ENCODE results near the gene IAH1.

IAH1 gene

DNA sequence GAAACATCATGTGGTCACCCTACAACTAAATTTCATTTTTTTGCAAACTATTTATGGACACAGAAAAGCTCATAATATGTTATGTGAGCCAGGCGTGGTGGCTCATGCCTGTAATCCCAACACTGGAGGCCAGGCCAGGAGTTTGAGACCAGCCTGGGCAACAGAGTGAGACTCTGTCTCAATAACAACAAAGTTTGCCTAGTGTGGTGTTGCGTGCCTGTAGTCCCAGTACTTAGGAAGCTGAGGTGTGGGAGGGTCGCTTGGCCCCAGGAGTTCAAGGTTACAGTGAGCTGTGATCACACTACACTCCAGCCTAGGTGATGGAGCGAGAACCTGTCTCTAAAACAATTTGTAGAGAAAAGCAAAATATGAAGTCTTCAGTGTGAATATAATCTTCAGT, 5.8 kb downstream of the IAH1 start:
- no peak overlapping the region for H3K27ac ChIP-seq (ENCODE audit: extremely low read depth, low read depth, low read length)
- H3K36me3 ChIP-seq (ENCODE audit: control insufficient read depth in 2 of 2, insufficient read depth in 1 of 2, low read length in 2 of 2), result peaks cover 26 to 77% of the 10 kb centered on the region in 2 experiments
- no peak overlapping the region for H3K4me3 ChIP-seq (ENCODE audit: low read depth, low read length)
- H3K4me1 ChIP-seq (ENCODE audit: control insufficient read depth, insufficient read depth, low read length), result no peaks in the 10 kb centered on the region
- POLR2A ChIA-PET, result no interaction called here
- CTCF ChIA-PET, result no interaction called here
- TF ChIP-seq, protein P1, sequence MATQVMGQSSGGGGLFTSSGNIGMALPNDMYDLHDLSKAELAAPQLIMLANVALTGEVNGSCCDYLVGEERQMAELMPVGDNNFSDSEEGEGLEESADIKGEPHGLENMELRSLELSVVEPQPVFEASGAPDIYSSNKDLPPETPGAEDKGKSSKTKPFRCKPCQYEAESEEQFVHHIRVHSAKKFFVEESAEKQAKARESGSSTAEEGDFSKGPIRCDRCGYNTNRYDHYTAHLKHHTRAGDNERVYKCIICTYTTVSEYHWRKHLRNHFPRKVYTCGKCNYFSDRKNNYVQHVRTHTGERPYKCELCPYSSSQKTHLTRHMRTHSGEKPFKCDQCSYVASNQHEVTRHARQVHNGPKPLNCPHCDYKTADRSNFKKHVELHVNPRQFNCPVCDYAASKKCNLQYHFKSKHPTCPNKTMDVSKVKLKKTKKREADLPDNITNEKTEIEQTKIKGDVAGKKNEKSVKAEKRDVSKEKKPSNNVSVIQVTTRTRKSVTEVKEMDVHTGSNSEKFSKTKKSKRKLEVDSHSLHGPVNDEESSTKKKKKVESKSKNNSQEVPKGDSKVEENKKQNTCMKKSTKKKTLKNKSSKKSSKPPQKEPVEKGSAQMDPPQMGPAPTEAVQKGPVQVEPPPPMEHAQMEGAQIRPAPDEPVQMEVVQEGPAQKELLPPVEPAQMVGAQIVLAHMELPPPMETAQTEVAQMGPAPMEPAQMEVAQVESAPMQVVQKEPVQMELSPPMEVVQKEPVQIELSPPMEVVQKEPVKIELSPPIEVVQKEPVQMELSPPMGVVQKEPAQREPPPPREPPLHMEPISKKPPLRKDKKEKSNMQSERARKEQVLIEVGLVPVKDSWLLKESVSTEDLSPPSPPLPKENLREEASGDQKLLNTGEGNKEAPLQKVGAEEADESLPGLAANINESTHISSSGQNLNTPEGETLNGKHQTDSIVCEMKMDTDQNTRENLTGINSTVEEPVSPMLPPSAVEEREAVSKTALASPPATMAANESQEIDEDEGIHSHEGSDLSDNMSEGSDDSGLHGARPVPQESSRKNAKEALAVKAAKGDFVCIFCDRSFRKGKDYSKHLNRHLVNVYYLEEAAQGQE (tag by site-specific recombination; IDR thresholded peaks at IDR 0.05), result no peak
- no peak for TF ChIP-seq ZNF555 (tag by site-specific recombination; conservative IDR thresholded peaks at IDR 0.05)
- no peak for TF ChIP-seq ZNF624 (tag by site-specific recombination; IDR thresholded peaks at IDR 0.05)
- TF ChIP-seq SALL2 (tag by site-specific recombination; IDR thresholded peaks at IDR 0.05; ENCODE audit: borderline replicate concordance), result no peak
- TF ChIP-seq ZNF48 (tag by site-specific recombination; IDR thresholded peaks at IDR 0.05), result no peak
- TF ChIP-seq ZNF24 (tag by site-specific recombination; IDR thresholded peaks at IDR 0.05), result no peak
- no peak for TF ChIP-seq SP3 (tag by site-specific recombination; IDR thresholded peaks at IDR 0.05)
- no peak for TF ChIP-seq ZNF549 (tag by site-specific recombination; IDR thresholded peaks at IDR 0.05)
- no peak for TF ChIP-seq ZNF121 (tag by site-specific recombination; IDR thresholded peaks at IDR 0.05)
- no peaks in the 10 kb centered on the region for H3K9me3 ChIP-seq (ENCODE audit: control insufficient read depth, insufficient read depth, low read depth, low read length)

DNA sequence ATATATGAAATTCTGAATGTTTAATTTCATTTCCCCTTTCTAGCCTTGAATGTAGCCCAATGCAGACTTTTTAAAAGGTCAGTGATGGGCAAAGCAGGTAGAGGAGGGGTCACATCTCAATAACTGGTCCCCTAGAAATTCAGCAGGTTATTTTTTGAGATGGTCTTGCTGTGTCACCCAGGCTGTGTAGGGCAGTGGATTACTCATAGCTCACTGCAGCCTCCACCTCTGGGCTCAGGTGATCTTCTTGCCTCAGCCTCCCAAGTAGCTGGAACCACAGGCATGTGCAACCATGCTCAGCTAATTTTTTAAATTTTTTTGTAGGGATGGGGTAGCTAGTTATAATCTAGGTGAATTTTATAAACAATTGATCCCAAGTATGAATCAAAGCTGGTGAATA, 8.8 kb downstream of the IAH1 start:
- no peak overlapping the region for H3K27ac ChIP-seq (ENCODE audit: extremely low read depth, low read depth, low read length)
- no peaks in the 10 kb centered on the region for H3K9me3 ChIP-seq (ENCODE audit: control insufficient read depth, insufficient read depth, low read depth, low read length)
- TF ChIP-seq ZNF175 (tag by site-specific recombination; IDR thresholded peaks at IDR 0.05), result no peak
- TF ChIP-seq ZNF266 (tag by site-specific recombination; IDR thresholded peaks at IDR 0.05; ENCODE audit: low read depth), result no peak
- no peak for TF ChIP-seq RBAK (tag by site-specific recombination; IDR thresholded peaks at IDR 0.05)
- no peak for TF ChIP-seq ZNF510 (tag by site-specific recombination; IDR thresholded peaks at IDR 0.05; ENCODE audit: insufficient replicate concordance)
- TF ChIP-seq, protein P2, sequence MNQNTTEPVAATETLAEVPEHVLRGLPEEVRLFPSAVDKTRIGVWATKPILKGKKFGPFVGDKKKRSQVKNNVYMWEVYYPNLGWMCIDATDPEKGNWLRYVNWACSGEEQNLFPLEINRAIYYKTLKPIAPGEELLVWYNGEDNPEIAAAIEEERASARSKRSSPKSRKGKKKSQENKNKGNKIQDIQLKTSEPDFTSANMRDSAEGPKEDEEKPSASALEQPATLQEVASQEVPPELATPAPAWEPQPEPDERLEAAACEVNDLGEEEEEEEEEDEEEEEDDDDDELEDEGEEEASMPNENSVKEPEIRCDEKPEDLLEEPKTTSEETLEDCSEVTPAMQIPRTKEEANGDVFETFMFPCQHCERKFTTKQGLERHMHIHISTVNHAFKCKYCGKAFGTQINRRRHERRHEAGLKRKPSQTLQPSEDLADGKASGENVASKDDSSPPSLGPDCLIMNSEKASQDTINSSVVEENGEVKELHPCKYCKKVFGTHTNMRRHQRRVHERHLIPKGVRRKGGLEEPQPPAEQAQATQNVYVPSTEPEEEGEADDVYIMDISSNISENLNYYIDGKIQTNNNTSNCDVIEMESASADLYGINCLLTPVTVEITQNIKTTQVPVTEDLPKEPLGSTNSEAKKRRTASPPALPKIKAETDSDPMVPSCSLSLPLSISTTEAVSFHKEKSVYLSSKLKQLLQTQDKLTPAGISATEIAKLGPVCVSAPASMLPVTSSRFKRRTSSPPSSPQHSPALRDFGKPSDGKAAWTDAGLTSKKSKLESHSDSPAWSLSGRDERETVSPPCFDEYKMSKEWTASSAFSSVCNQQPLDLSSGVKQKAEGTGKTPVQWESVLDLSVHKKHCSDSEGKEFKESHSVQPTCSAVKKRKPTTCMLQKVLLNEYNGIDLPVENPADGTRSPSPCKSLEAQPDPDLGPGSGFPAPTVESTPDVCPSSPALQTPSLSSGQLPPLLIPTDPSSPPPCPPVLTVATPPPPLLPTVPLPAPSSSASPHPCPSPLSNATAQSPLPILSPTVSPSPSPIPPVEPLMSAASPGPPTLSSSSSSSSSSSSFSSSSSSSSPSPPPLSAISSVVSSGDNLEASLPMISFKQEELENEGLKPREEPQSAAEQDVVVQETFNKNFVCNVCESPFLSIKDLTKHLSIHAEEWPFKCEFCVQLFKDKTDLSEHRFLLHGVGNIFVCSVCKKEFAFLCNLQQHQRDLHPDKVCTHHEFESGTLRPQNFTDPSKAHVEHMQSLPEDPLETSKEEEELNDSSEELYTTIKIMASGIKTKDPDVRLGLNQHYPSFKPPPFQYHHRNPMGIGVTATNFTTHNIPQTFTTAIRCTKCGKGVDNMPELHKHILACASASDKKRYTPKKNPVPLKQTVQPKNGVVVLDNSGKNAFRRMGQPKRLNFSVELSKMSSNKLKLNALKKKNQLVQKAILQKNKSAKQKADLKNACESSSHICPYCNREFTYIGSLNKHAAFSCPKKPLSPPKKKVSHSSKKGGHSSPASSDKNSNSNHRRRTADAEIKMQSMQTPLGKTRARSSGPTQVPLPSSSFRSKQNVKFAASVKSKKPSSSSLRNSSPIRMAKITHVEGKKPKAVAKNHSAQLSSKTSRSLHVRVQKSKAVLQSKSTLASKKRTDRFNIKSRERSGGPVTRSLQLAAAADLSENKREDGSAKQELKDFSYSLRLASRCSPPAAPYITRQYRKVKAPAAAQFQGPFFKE (tag by site-specific recombination; IDR thresholded peaks at IDR 0.05; ENCODE audit: borderline replicate concordance), result no peak
- no peak for TF ChIP-seq ZFP41 (tag by site-specific recombination; IDR thresholded peaks at IDR 0.05; ENCODE audit: borderline replicate concordance)
- no peak for TF ChIP-seq ZNF843 (tag by site-specific recombination; IDR thresholded peaks at IDR 0.05)
- TF ChIP-seq YY1 (tag by site-specific recombination; IDR thresholded peaks at IDR 0.05), result no peak
- peaks cover 54 to 95% of the 10 kb centered on the region in 2 experiments for H3K36me3 ChIP-seq (ENCODE audit: control insufficient read depth in 2 of 2, insufficient read depth in 1 of 2, low read length in 2 of 2)
- H3K4me1 ChIP-seq (ENCODE audit: control insufficient read depth, insufficient read depth, low read length), result no peaks in the 10 kb centered on the region
- POLR2A ChIA-PET, result no interaction called here
- H3K4me3 ChIP-seq (ENCODE audit: low read depth, low read length), result no peak overlapping the region
- CTCF ChIA-PET, result interaction anchor here (0.9 kb wide), 1 partner anchor 9 kb away, joined by 3 read pairs; no protein-coding TSS in a partner anchor

All from HEK293 (cell line).